ENCODE results near the gene SOCS2.

DNA sequence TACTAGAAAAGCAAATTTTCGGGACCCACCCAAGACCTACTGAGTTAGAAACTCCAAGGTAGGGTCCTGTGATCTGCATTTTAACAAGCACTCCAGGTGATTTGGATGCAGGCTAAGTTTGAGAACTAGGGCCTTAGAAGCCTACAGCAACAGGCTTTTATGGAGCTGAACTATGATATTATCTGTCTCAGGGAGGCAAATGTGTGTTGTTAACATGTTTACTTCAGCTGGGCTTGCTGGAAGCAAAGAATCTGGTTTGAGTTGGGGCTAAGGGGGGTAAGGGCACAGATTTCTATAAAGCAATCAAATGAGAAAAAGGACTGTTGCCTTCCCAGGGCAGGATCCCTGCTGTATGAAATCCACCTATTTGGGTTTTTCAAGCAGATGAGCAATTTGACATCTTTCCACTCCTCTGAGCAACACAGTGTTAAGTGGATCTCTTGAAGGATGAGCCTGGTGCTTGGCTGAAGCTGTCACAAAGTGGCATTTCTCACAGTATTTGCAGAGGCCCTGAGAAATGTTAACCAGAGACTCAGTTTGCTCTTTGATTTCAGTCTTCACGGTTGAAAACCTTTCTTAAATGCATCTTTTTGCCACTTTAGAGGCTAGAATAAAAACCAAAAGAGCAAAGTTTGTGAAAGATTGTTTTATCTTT is 36.2 kb upstream of the SOCS2 start:
- TF ChIP-seq, protein P1, sequence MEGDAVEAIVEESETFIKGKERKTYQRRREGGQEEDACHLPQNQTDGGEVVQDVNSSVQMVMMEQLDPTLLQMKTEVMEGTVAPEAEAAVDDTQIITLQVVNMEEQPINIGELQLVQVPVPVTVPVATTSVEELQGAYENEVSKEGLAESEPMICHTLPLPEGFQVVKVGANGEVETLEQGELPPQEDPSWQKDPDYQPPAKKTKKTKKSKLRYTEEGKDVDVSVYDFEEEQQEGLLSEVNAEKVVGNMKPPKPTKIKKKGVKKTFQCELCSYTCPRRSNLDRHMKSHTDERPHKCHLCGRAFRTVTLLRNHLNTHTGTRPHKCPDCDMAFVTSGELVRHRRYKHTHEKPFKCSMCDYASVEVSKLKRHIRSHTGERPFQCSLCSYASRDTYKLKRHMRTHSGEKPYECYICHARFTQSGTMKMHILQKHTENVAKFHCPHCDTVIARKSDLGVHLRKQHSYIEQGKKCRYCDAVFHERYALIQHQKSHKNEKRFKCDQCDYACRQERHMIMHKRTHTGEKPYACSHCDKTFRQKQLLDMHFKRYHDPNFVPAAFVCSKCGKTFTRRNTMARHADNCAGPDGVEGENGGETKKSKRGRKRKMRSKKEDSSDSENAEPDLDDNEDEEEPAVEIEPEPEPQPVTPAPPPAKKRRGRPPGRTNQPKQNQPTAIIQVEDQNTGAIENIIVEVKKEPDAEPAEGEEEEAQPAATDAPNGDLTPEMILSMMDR (conservative IDR thresholded peaks at IDR 0.05; ENCODE audit: low read length): no peak
- no peak for TF ChIP-seq EZH2phosphoT487 (IDR thresholded peaks at IDR 0.05; ENCODE audit: borderline replicate concordance, low read depth, low read length)
